Vagina (tissue), 2 donors: ENCODE results near the gene SAP30BP.

Source experiments
- POLR2A ChIP-seq, 2 donors: fragments of 450-650 bp; IDR thresholded peaks; one replicate each; pipeline ENCODE4 v1.6.1; 2017; ENCODE audit warnings: antibody characterized with exemption in 2 of 2, mild to moderate bottlenecking in 2 of 2, moderate library complexity in 2 of 2
- TF ChIP-seq, protein P1 (sequence below), 3 experiments: fragments of 450-650 bp in 2 of 3; fragments of 200-600 bp in 1 of 3; sonication (generic) in 1 of 3; IDR thresholded peaks; one replicate each; pipeline ENCODE4 v1.5.1; 2017 to 2019; ENCODE audit warnings: antibody characterized with exemption in 3 of 3, mild to moderate bottlenecking in 2 of 3, moderate library complexity in 2 of 3

DNA sequence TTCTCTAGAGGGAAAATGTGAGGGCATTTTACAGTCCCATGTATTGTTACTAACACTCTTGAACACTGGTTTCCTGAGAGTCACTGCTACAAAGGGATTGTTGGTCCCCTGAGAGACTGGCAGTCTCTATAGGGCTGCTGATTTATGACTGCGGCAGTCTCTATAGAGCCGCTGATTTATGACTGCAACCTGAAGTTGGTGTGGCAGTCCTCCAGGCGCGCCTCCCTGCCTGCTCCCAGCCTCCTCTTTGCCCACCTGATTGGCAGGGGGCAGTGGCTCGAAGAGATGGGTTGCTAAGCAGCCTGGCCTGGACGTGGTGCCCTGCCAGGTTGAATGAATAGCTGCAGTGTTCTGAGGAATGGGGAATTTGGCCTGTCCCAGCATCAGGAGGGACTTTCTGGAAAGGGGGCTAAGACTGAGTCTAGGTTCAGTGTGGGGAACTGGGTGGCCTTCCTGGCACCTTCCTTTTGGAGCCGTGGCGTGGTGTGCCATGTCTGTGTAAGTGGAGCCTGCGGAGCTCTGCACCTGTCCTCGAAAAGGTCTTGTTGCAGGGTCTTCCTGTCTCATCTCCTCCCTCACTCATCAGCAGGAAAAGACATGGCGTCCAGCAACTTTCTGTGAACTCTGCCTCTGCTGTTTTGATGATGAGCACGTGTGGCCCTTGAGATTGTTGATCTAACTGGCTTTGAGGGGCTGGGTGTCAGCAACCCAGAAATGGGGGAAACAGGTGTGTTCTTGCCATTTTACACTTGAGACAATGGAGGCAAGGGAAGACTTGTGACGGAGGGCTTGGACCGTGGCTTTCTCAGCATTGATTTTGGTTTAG lies 24.9 kb downstream of the SAP30BP start:
- TF ChIP-seq, protein P1, sequence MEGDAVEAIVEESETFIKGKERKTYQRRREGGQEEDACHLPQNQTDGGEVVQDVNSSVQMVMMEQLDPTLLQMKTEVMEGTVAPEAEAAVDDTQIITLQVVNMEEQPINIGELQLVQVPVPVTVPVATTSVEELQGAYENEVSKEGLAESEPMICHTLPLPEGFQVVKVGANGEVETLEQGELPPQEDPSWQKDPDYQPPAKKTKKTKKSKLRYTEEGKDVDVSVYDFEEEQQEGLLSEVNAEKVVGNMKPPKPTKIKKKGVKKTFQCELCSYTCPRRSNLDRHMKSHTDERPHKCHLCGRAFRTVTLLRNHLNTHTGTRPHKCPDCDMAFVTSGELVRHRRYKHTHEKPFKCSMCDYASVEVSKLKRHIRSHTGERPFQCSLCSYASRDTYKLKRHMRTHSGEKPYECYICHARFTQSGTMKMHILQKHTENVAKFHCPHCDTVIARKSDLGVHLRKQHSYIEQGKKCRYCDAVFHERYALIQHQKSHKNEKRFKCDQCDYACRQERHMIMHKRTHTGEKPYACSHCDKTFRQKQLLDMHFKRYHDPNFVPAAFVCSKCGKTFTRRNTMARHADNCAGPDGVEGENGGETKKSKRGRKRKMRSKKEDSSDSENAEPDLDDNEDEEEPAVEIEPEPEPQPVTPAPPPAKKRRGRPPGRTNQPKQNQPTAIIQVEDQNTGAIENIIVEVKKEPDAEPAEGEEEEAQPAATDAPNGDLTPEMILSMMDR (IDR thresholded peaks at IDR 0.05) = no peak
- TF ChIP-seq POLR2A (IDR thresholded peaks at IDR 0.05) = no peak
